Mammary epithelial cell (primary cell): ENCODE data around the gene TEX28.
"Not testable (repeated sequence)": the region's sequence is repeated elsewhere in the genome, so short reads cannot be mapped to it uniquely, and the experiment has no call there.

Experiments
- CTCF ChIP-seq, 2 donors: IDR thresholded peaks in 1 of 2; conservative IDR thresholded peaks in 1 of 2; 2 replicates each; pipeline ENCODE4 v1.5.1; 2011 to 2012; ENCODE audit warnings: inconsistent platforms in 2 of 2, low read length in 2 of 2, mild to moderate bottlenecking in 2 of 2, control low read depth in 1 of 2, low read depth in 1 of 2; ENCODE audit not compliant: insufficient read depth in 1 of 2; ENCODE audit errors: extremely low read depth in 1 of 2
- EZH2 ChIP-seq: IDR thresholded peaks from 2 replicates; pipeline ENCODE4 v1.6.1; 2012; ENCODE audit warnings: low read length, inconsistent platforms, borderline replicate concordance

- not testable (repeated sequence) for TF ChIP-seq CTCF (conservative IDR thresholded peaks at IDR 0.05 in 1 of 2, IDR thresholded peaks at IDR 0.05 in 1 of 2; ENCODE audit: extremely low read depth in 1 of 2, insufficient read depth in 1 of 2, low read depth in 1 of 2, low read length in 2 of 2); EZH2
Observed at GRCh38 chrX:154286406-154286805, 8.5 kb downstream of the TEX28 start.
